ENCODE results near the gene NBAS.

Gene NBAS

DNA sequence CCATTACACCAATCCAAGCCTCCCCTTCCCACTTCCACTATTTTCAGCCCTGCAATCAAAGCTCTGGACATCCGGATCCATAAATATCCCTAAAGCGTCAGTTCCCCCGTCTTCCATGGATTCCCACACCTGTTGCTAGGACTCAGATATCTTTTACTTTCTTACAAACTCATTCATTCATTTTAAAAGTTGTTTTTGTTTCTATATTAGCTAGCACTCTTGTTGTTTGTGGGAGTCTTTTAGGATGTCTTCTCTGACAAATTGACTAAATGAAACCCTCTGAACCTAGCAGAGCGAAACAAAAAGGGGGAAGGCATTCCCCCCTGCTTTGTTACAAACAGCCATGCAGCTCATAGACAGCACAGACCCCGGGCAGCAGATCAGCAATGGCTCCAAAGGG, 9.0 kb upstream of the NBAS start:
- Mint-ChIP-seq H3K27ac (no peak overlapping the region), H3K4me1 (no peaks in the 10 kb centered on the region), H3K9me3 (no peaks in the 10 kb centered on the region), H3K4me3 (no peak overlapping the region), H3K27me3 (no peaks in the 10 kb centered on the region)
- DNase-seq (no peak), ATAC-seq (no peak)

DNA sequence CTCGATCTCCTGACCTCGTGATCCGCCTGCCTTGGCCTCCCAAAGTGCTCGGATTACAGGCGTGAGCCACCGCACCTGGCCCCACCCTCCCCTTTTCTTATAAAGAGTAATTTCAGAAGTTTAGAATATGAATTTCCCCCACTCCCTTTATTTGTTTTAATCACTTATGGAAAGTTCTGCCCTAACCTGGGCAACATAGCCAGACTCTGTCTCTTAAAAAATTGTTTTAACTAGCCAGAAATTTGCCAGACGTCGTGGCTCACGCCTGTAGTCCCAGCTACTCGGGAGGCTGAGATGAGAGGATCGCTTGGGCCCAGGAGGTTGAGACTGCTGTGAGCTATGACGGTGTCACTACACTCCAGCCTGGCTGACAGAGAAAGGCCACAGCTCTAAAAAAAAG, 7.7 kb upstream of the NBAS start:
- no peak for DNase-seq
- H3K9me3 Mint-ChIP-seq: no peaks in the 10 kb centered on the region
- no peaks in the 10 kb centered on the region for H3K27me3 Mint-ChIP-seq
- no peak overlapping the region for H3K4me3 Mint-ChIP-seq
- H3K27ac Mint-ChIP-seq: no peak overlapping the region
- ATAC-seq: no peak
- H3K4me1 Mint-ChIP-seq: no peaks in the 10 kb centered on the region

DNA sequence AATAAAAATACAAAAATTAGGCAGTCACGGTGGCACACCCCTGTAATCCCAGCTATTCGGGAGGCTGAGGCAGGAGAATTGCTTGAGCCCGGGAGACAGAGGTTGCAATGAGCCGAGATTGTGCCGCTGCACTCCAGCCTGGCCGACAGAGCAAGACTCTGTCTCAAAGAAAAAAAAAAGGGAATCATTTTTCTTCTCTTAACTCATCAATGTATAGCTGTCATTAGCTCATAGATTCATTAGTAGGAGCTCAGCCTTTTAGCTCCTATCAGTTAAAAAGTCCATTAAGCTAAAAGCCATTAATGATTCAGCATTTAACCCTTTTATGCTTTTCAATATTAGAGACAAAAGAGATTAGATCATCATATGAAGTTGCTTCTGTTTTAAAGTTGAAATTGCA, 5.8 kb upstream of the NBAS start:
- no peak for DNase-seq
- no peak overlapping the region for H3K4me3 Mint-ChIP-seq
- H3K4me1 Mint-ChIP-seq: peaks cover 17% of the 10 kb centered on the region
- no peak overlapping the region for H3K27ac Mint-ChIP-seq
- ATAC-seq: no peak
- no peaks in the 10 kb centered on the region for H3K27me3 Mint-ChIP-seq
- peaks cover 0 to 4% of the 10 kb centered on the region in 2 donors for H3K9me3 Mint-ChIP-seq

- Mint-ChIP-seq H3K4me3 (no peak overlapping the region), H3K27ac (no peak overlapping the region), H3K9me3 (peaks cover 0 to 4% of the 10 kb centered on the region in 2 donors), H3K4me1 (peaks cover 23% of the 10 kb centered on the region), H3K27me3 (no peaks in the 10 kb centered on the region)
- ATAC-seq: no peak
- DNase-seq: no peak
Observed at GRCh38 chr2:15565994-15566671, 5.0 kb upstream of the NBAS start.

- no peak for ATAC-seq
- Mint-ChIP-seq H3K27ac (no peak overlapping the region), H3K4me1 (peaks cover 24% of the 10 kb centered on the region)
Observed at GRCh38 chr2:15565392-15565791, 4.3 kb upstream of the NBAS start.

DNA sequence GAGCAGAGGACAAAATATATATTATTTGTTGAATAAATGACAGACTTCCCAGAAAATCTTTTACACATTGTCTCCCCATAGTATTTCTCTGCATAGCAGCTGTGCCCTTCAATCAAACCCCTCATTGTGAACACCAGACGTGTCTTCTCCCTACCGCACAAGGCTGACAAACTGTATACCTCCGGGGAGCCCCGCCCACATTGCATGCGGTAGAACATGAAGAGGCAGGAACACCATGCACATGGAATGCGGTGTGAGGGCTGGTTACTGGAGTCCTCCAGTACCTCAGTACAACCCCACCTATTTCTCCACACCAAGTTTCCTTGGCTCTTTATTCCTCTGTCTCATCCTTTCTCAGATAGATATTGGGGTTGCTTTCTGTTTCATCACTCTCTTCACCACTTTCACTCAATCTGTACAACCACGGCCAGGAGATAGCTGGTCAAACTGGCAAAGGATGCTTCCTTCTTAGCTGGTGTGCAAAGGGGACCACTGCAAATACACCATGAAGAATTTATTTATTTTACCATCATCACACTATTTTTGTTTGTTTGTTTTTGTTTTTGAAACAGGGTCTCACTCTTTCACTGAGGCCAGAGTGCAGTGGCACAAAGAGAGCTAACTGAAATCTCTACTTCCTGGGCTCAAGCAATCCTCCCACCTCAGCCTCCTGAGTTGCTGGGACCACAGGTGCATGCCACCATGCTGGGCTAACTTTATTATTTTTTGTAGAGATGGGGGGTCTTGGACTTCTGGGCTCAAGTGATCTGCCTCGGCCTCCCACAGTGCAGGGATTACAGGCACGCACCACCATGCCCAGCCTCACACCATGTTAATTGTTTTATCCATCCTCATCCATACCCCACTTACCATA, 2.3 kb upstream of the NBAS start:
- no peaks in the 10 kb centered on the region for H3K27me3 Mint-ChIP-seq
- H3K9me3 Mint-ChIP-seq: peaks cover 0 to 4% of the 10 kb centered on the region in 2 donors
- no peak for DNase-seq
- no peak for ATAC-seq
- peak overlapping the region in 1 of 2 donors; percentile 11 for H3K27ac Mint-ChIP-seq
- H3K4me1 Mint-ChIP-seq: peaks cover 39% of the 10 kb centered on the region
- H3K4me3 Mint-ChIP-seq: no peak overlapping the region

More at GRCh38 chr2:15565392-15565791, 4.3 kb upstream of the NBAS start:
- Mint-ChIP-seq H3K4me3 (no peak overlapping the region), H3K9me3 (peaks cover 0 to 4% of the 10 kb centered on the region in 2 donors), H3K27me3 (no peaks in the 10 kb centered on the region)
- no peak for DNase-seq

- ATAC-seq (no peak), DNase-seq (no peak)
- Mint-ChIP-seq H3K4me1 (peaks cover 44% of the 10 kb centered on the region), H3K27me3 (no peaks in the 10 kb centered on the region), H3K9me3 (peaks cover 0 to 4% of the 10 kb centered on the region in 2 donors), H3K4me3 (peak overlapping the region; percentile 98), H3K27ac (peak overlapping the region in 1 of 2 donors; percentile 92)
Observed at GRCh38 chr2:15562354-15563031, 1.4 kb upstream of the NBAS start.

DNA sequence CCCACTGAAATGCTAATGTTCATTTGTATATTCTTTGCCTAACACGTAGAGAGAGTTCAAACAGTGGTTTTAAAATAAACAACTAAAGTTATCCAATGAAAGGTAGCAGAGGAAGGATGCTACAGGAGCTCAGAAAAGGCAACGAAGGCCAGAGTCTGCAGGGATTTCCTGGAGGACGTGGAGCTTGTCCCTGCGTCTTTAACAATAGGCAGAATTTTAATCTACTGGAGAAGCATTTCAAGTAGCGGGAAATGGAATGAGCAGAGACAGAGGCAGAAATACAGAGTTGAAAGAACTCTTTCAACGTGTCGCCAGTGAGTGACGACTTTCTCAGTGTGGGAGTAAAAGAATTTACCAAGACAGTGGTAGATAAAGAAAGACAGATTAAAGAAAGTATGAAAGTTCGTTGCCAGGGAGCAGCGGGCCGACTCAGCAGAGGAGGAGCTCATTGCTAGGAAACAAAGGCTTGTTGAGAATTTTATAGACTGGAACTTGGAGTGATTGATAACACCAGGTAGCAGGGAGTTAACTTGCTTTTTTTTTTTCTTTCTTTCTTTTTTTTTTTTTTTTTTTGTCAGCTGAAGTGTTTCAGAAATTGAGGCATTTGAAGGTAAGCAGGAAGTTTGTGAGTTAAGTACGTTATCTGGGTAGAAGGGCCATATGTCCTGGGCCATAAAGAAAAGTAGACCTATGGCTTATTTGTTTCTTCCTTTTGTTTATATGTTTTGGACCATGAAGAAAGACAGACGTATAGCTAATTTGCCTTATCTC, 625 bp upstream of the NBAS start:
- peak; percentile 42 for ATAC-seq
- Mint-ChIP-seq H3K9me3 (peaks cover 0 to 4% of the 10 kb centered on the region in 2 donors), H3K27ac (peak overlapping the region; percentile 92 to 95), H3K4me3 (peak overlapping the region; percentile 98), H3K27me3 (no peaks in the 10 kb centered on the region), H3K4me1 (peaks cover 44% of the 10 kb centered on the region)
- DNase-seq: peak; percentile 15 to 17

GRCh38 chr2:15560140-15560987, 770 bp downstream of the NBAS start:
- Mint-ChIP-seq H3K4me1 (peaks cover 44% of the 10 kb centered on the region), H3K9me3 (peaks cover 0 to 4% of the 10 kb centered on the region in 2 donors), H3K27me3 (no peaks in the 10 kb centered on the region), H3K4me3 (peak overlapping the region; percentile 98), H3K27ac (peak overlapping the region; percentile 92)
- DNase-seq: peak in 1 of 2 donors; percentile 6
- ATAC-seq: peak; percentile 61

DNA sequence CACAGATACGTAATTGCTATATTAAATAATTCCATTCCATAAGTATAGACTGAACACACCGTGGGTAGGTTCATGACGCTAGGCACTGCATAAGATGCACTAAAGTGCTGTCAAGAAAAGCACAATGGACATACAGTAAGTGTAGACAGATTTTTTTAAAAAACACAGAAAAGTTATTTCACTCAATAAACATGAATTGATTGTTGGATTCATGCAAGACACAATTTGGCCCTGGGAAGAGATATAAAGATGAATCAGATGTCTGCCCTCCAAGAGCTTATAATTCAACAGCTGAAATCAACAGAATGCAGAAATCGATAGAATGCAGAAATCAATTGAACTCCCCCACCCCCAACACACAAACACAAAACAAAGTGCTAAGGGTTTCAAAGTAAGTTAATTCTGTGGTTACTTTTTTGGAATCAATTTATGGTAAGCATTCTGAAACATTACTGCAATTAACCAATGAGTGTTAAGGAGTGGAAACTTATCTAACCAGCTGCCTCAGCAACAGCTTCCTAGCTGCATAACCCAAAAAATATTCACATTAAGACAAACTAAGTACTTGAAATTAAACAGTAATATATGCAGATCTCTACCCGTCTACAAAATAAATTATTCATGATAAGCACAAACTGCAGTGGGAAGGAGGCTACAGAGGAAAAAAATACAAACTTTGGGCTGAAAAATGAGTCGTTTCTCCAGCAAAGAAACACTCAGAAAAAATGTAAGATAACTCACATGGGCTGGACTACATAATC, 1.6 kb downstream of the NBAS start:
- peak overlapping the region in 1 of 2 donors; percentile 45 for H3K27ac Mint-ChIP-seq
- H3K9me3 Mint-ChIP-seq: peaks cover 0 to 4% of the 10 kb centered on the region in 2 donors
- no peaks in the 10 kb centered on the region for H3K27me3 Mint-ChIP-seq
- peak overlapping the region; percentile 42 to 98 for H3K4me3 Mint-ChIP-seq
- peaks cover 44% of the 10 kb centered on the region for H3K4me1 Mint-ChIP-seq
- DNase-seq (no peak), ATAC-seq (no peak)

DNA sequence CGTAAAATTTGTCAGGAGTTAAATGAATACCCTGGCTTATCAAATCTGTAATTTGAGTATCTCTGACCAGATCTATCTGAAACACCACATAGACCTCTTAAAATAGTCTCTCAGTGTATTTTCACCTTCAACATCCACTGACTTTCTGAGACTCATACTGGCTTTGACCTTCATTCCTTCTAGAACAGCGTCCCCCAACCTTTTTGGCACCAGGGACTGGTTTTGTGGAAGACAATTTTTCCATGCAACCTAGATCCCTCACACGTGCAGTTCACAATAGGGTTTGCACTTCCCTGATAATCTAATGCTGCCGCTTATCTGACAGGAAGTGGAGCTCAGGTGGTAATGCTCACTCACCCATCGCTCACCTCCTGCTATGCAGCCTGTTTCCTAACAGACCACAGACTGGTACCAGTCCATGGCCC, 3.2 kb downstream of the NBAS start:
- Mint-ChIP-seq H3K4me1 (peaks cover 40% of the 10 kb centered on the region), H3K4me3 (no peak overlapping the region), H3K27ac (peak overlapping the region in 1 of 2 donors; percentile 72), H3K27me3 (no peaks in the 10 kb centered on the region), H3K9me3 (peaks cover 0 to 4% of the 10 kb centered on the region in 2 donors)
- ATAC-seq: no peak
- no peak for DNase-seq

DNA sequence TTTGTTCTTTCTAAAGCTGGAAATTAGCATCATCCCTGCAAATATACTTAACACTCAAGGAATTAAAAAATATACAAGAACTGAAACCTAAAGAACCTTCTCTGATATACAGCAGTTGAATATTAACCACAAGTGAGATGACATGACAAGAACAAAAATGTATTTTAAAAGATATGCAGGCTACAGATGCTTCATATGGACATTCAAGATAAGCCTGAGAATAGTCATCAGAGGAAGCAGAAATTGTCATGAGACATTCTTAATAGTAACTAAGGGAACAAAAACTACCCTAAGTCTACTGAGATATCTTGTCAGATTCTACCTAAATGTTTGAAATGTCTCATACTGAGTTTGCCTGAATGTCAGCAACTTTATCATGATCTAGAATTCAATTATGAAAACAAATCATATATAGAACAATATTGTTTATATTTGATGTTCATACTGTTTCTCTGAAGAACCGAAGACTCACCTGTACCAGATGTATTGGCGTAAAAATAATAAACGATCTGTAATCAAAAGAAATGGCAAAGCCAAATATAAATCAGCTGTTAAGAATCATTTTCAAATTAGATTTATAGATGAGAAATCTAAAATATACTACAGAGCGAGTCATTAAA, 4.7 kb downstream of the NBAS start:
- H3K9me3 Mint-ChIP-seq: no peaks in the 10 kb centered on the region
- DNase-seq (no peak), ATAC-seq (no peak)
- no peaks in the 10 kb centered on the region for H3K27me3 Mint-ChIP-seq
- H3K4me1 Mint-ChIP-seq: peaks cover 27% of the 10 kb centered on the region
- H3K27ac Mint-ChIP-seq: no peak overlapping the region
- H3K4me3 Mint-ChIP-seq: no peak overlapping the region

DNA sequence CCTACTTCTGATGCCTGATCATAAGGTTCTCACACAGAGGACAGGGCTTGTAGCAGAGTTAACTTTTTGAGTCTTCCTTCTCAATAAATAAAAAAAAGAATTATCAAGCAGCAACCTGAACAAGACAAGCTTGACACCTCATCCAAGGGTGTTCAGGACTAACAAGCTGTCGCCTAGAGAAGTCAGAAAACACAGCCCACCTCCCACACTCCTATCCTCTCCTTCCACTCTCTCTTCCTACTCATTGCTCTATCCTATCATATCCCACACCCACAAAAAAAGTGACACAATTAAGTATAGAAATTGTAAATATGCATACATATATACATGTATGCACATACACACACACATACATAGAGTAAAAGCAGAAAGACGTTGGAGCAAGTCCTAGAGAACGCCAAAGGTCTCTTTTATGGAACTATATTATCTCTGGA, 5.4 kb downstream of the NBAS start:
- H3K9me3 Mint-ChIP-seq: no peaks in the 10 kb centered on the region
- ATAC-seq: no peak
- H3K27ac Mint-ChIP-seq: peak overlapping the region in 1 of 2 donors; percentile 50

More for the DNA sequence above, 5.4 kb downstream of the NBAS start:
- H3K27me3 Mint-ChIP-seq: no peaks in the 10 kb centered on the region
- H3K4me1 Mint-ChIP-seq: peaks cover 26% of the 10 kb centered on the region
- no peak for DNase-seq
- no peak overlapping the region for H3K4me3 Mint-ChIP-seq
